Astrocyte (in vitro differentiated cells and primary cell): ENCODE data around the gene EDA. TPM values are rescaled to one million over a fixed set of nuclear protein-coding genes. Genes with fewer than 3 reads are reported as not detected.
A peak's percentile ranks its signal among the peaks of the same experiment; 100 is the strongest.

Experiments
- DNase-seq: peaks from one replicate; pipeline ENCODE4 v3.0.0-alpha.2; 2010; ENCODE audit warnings: low read depth
- FAIRE-seq: peaks from 2 replicates; lab custom pipeline; 2011; peaks lifted over from hg19 to GRCh38; lab: Jason Lieb, UNC
- H2AFZ ChIP-seq: 2 replicates; pipeline ENCODE4 v1.6.0; 2012; ENCODE audit warnings: low read depth, low read length, inconsistent platforms
- H3K27ac ChIP-seq: 2 replicates; pipeline ENCODE4 v1.5.1; 2011; ENCODE audit warnings: low read depth, low read length, inconsistent platforms
- H3K27me3 ChIP-seq: 2 replicates; pipeline ENCODE4 v1.6.0; 2011; ENCODE audit warnings: low read length, inconsistent platforms; ENCODE audit not compliant: insufficient read depth
- H3K36me3 ChIP-seq: 2 replicates; pipeline ENCODE4 v1.5.1; 2011; ENCODE audit warnings: low read length, inconsistent platforms; ENCODE audit not compliant: insufficient read depth
- H3K4me1 ChIP-seq: 2 replicates; pipeline ENCODE4 v1.5.1; 2011; ENCODE audit warnings: low read length, inconsistent platforms; ENCODE audit not compliant: insufficient read depth
- H3K4me2 ChIP-seq: 2 replicates; pipeline ENCODE4 v1.6.0; 2012; ENCODE audit warnings: low read length, inconsistent platforms
- H3K4me3 ChIP-seq: 2 replicates; pipeline ENCODE4 v1.5.1; 2011; ENCODE audit warnings: low read depth, mild to moderate bottlenecking, low read length, inconsistent platforms; ENCODE audit not compliant: insufficient read depth
- H3K79me2 ChIP-seq: 2 replicates; pipeline ENCODE4 v1.6.0; 2012; ENCODE audit warnings: mild to moderate bottlenecking, low read length, inconsistent platforms; ENCODE audit not compliant: insufficient read depth
- H3K9ac ChIP-seq: 2 replicates; pipeline ENCODE4 v1.6.0; 2012; ENCODE audit warnings: mild to moderate bottlenecking, low read length, inconsistent platforms
- H3K9me3 ChIP-seq: 2 replicates; pipeline ENCODE4 v1.5.1; 2012; ENCODE audit warnings: low read depth, mild to moderate bottlenecking, low read length, inconsistent platforms; ENCODE audit not compliant: insufficient read depth
- H4K20me1 ChIP-seq: 2 replicates; pipeline ENCODE4 v1.6.0; 2012; ENCODE audit warnings: low read length, inconsistent platforms; ENCODE audit not compliant: insufficient read depth
- H3K27ac Mint-ChIP-seq: one replicate; pipeline ENCODE4 v1.8.0; 2021; ENCODE audit warnings: mild to moderate bottlenecking, mixed read lengths; ENCODE audit not compliant: unreplicated experiment
- H3K27me3 Mint-ChIP-seq: one replicate; pipeline ENCODE4 v1.8.0; 2021; ENCODE audit warnings: low read depth, mixed read lengths; ENCODE audit not compliant: unreplicated experiment
- H3K36me3 Mint-ChIP-seq: one replicate; pipeline ENCODE4 v1.8.0; 2021; ENCODE audit warnings: low read depth, mixed read lengths; ENCODE audit not compliant: unreplicated experiment
- H3K4me1 Mint-ChIP-seq: one replicate; pipeline ENCODE4 v1.8.0; 2021; ENCODE audit warnings: low read depth, mixed read lengths; ENCODE audit not compliant: unreplicated experiment
- H3K4me3 Mint-ChIP-seq: one replicate; pipeline ENCODE4 v1.8.0; 2021; ENCODE audit warnings: mild to moderate bottlenecking, moderate library complexity, mixed read lengths; ENCODE audit not compliant: unreplicated experiment
- H3K9me3 Mint-ChIP-seq: one replicate; pipeline ENCODE4 v1.8.0; 2021; ENCODE audit warnings: mild to moderate bottlenecking, mixed read lengths; ENCODE audit not compliant: unreplicated experiment
- CTCF ChIP-seq: IDR thresholded peaks from 2 replicates; pipeline ENCODE4 v1.5.1; 2011; ENCODE audit warnings: low read depth, mild to moderate bottlenecking, inconsistent platforms, low read length, moderate library complexity; ENCODE audit not compliant: insufficient read depth
- EZH2 ChIP-seq: IDR thresholded peaks from 2 replicates; pipeline ENCODE4 v1.6.1; 2012; ENCODE audit warnings: mild to moderate bottlenecking, low read length, inconsistent platforms; ENCODE audit not compliant: insufficient read depth
- total RNA-seq: library from RNA; stranded (reverse); gene quantifications from 2 replicates; pipeline ENCODE4 v1.2.1, GENCODE V29; 2021

Gene EDA
- total RNA-seq, 1 donor from 2014 or later = 1.8 TPM

GRCh38 chrX:69808375-69808774, 192.5 kb downstream of the EDA start:
- H3K4me1 ChIP-seq = no peaks in the 10 kb centered on the region
- H3K9me3 ChIP-seq = no peaks in the 10 kb centered on the region
- no peaks in the 10 kb centered on the region for H3K27me3 ChIP-seq
- H2AFZ ChIP-seq = no peak overlapping the region
- FAIRE-seq (no peak), DNase-seq (no peak)
- no peaks in the 10 kb centered on the region for H3K4me1 Mint-ChIP-seq
- no peaks in the 10 kb centered on the region for H4K20me1 ChIP-seq
- no peaks in the 10 kb centered on the region for H3K36me3 ChIP-seq
- H3K9ac ChIP-seq = no peak overlapping the region
- no peaks in the 10 kb centered on the region for H3K36me3 Mint-ChIP-seq
- H3K4me2 ChIP-seq = no peak overlapping the region
- H3K4me3 Mint-ChIP-seq = no peak overlapping the region
- H3K9me3 Mint-ChIP-seq = no peaks in the 10 kb centered on the region
- no peak overlapping the region for H3K27ac ChIP-seq
- TF ChIP-seq CTCF = no peak
- no peak for TF ChIP-seq EZH2
- H3K27me3 Mint-ChIP-seq = no peaks in the 10 kb centered on the region
- no peak overlapping the region for H3K4me3 ChIP-seq
- no peaks in the 10 kb centered on the region for H3K79me2 ChIP-seq
- H3K27ac Mint-ChIP-seq = no peak overlapping the region

GRCh38 chrX:69813677-69814076, 197.8 kb downstream of the EDA start:
- Histone ChIP-seq H2AFZ (no peak overlapping the region), H3K4me2 (no peak overlapping the region), H4K20me1 (no peaks in the 10 kb centered on the region), H3K27ac (no peak overlapping the region), H3K79me2 (no peaks in the 10 kb centered on the region), H3K27me3 (no peaks in the 10 kb centered on the region), H3K4me3 (no peak overlapping the region), H3K4me1 (no peaks in the 10 kb centered on the region), H3K9ac (no peak overlapping the region), H3K36me3 (no peaks in the 10 kb centered on the region), H3K9me3 (no peaks in the 10 kb centered on the region)
- H3K4me3 Mint-ChIP-seq = no peak overlapping the region
- TF ChIP-seq CTCF (no peak), EZH2 (no peak)
- peak; percentile 93 for FAIRE-seq
- no peak overlapping the region for H3K27ac Mint-ChIP-seq
- H3K27me3 Mint-ChIP-seq = no peaks in the 10 kb centered on the region
- no peak for DNase-seq
- H3K36me3 Mint-ChIP-seq = no peaks in the 10 kb centered on the region
- H3K9me3 Mint-ChIP-seq = no peaks in the 10 kb centered on the region
- H3K4me1 Mint-ChIP-seq = no peaks in the 10 kb centered on the region

- no peaks in the 10 kb centered on the region for H4K20me1 ChIP-seq
- H3K4me2 ChIP-seq = no peak overlapping the region
- H3K4me3 ChIP-seq = no peak overlapping the region
- H3K27ac Mint-ChIP-seq = no peak overlapping the region
- no peaks in the 10 kb centered on the region for H3K4me1 Mint-ChIP-seq
- H3K9me3 Mint-ChIP-seq = no peaks in the 10 kb centered on the region
- H3K9me3 ChIP-seq = no peaks in the 10 kb centered on the region
- no peak for FAIRE-seq
- H3K27me3 Mint-ChIP-seq = no peaks in the 10 kb centered on the region
- no peak overlapping the region for H3K27ac ChIP-seq
- no peak for TF ChIP-seq EZH2
- no peak for TF ChIP-seq CTCF
- no peak overlapping the region for H2AFZ ChIP-seq
- DNase-seq = no peak
- H3K27me3 ChIP-seq = no peaks in the 10 kb centered on the region
- H3K4me1 ChIP-seq = no peaks in the 10 kb centered on the region
- no peaks in the 10 kb centered on the region for H3K36me3 ChIP-seq
- H3K36me3 Mint-ChIP-seq = no peaks in the 10 kb centered on the region
- no peaks in the 10 kb centered on the region for H3K79me2 ChIP-seq
- H3K9ac ChIP-seq = no peak overlapping the region
- no peak overlapping the region for H3K4me3 Mint-ChIP-seq
Measured at GRCh38 chrX:69815063-69815462, 199.2 kb downstream of the EDA start.
